Upper lobe of left lung (tissue), 6 donors: ENCODE data around the gene ABCC5. TPM values are rescaled to one million over a fixed set of nuclear protein-coding genes. Genes with fewer than 3 reads are reported as not detected.

Source experiments
- ATAC-seq, 2 donors: fragments of 200-7000 bp; cut with Tn5 transposase; one replicate each; pipeline ENCODE4 v1.9.1; 2022; ENCODE audit warnings: mild to moderate bottlenecking in 2 of 2, moderate library complexity in 2 of 2; ENCODE audit not compliant: low FRiP score in 2 of 2
- DNase-seq, 2 donors: peaks; one replicate each; pipeline ENCODE4 v3.0.0-alpha.2; 2019 to 2020
- H3K27ac ChIP-seq, 4 donors: fragments of 200-600 bp; sonication (generic); one replicate each; pipeline ENCODE4 v1.5.1; 2016 to 2019
- H3K27me3 ChIP-seq, 4 donors: fragments of 200-600 bp; sonication (generic); one replicate each; pipeline ENCODE4 v1.5.1; 2017 to 2019
- H3K36me3 ChIP-seq, 4 donors: fragments of 200-600 bp; sonication (generic); one replicate each; pipeline ENCODE4 v1.5.1; 2016 to 2019
- H3K4me1 ChIP-seq, 4 donors: fragments of 200-600 bp; sonication (generic); one replicate each; pipeline ENCODE4 v1.5.1; 2018 to 2019
- H3K4me3 ChIP-seq, 4 donors: fragments of 200-600 bp; sonication (generic); one replicate each; pipeline ENCODE4 v1.5.1; 2017 to 2019; ENCODE audit warnings: mild to moderate bottlenecking in 2 of 4, moderate library complexity in 1 of 4
- H3K9me3 ChIP-seq, 4 donors: fragments of 200-600 bp; sonication (generic); one replicate each; pipeline ENCODE4 v1.5.1; 2018 to 2019
- CTCF ChIP-seq, 6 experiments: fragments of 450-650 bp in 4 of 6; fragments of 200-600 bp in 2 of 6; sonication (generic) in 2 of 6; IDR thresholded peaks; one replicate each; pipeline ENCODE4 v1.5.1; 2016 to 2019; ENCODE audit warnings: antibody characterized with exemption in 6 of 6
- EP300 ChIP-seq, 4 donors: sonication (generic); formaldehyde crosslinking; IDR thresholded peaks; one replicate each; pipeline ENCODE4 v1.5.1; 2017; ENCODE audit warnings: antibody characterized with exemption in 4 of 4, control low read depth in 2 of 4
- POLR2A ChIP-seq, 4 donors: fragments of 450-650 bp; IDR thresholded peaks; one replicate each; pipeline ENCODE4 v1.5.1; 2016 to 2017; ENCODE audit warnings: antibody characterized with exemption in 4 of 4, mild to moderate bottlenecking in 2 of 4
- POLR2AphosphoS5 ChIP-seq, 2 donors: sonication (generic); formaldehyde crosslinking; IDR thresholded peaks; one replicate each; pipeline ENCODE4 v1.5.1; 2017; ENCODE audit warnings: antibody characterized with exemption in 2 of 2
- WGBS, 2 donors: methylation state at CpG; one replicate each; pipeline ENCODE4 v1.1.5; 2017 to 2018; 5-methylcytosine and 5-hydroxymethylcytosine counted together
- total RNA-seq, 6 donors: library from RNA; depleted of rRNA in 4 of 6; stranded (reverse); fragments of >200 nt in 4 of 6; gene quantifications; one replicate each; pipeline versions ENCODE4 v1.1.0 to v1.2.1, GENCODE V29; 2016 to 2021
- donor health status: DM: no; HTN: no; CAD: no; lungs with moderate emphysema.
- donor health status: DM: no; HTN: yes; CAD: no; lungs with severe emphysema.

Gene ABCC5
- total RNA-seq, 6 donors from 2014 or later, result 13.2 to 107 (median 27.1) TPM

- Histone ChIP-seq H3K36me3 (peaks cover 0 to 74% (median 43%) of the 10 kb centered on the region in 4 donors), H3K27ac (no peak overlapping the region), H3K9me3 (no peaks in the 10 kb centered on the region), H3K27me3 (no peaks in the 10 kb centered on the region), H3K4me3 (no peak overlapping the region), H3K4me1 (no peaks in the 10 kb centered on the region)
- 93 to 94% methylated on average over 3 of the region's 3 CpGs for WGBS, 2 donors
- no peak for DNase-seq
- no peak for ATAC-seq
- TF ChIP-seq EP300 (IDR thresholded peaks at IDR 0.05), result no peak
- no peak for TF ChIP-seq CTCF (IDR thresholded peaks at IDR 0.05)
- no peak for TF ChIP-seq POLR2A (IDR thresholded peaks at IDR 0.05)
- TF ChIP-seq POLR2AphosphoS5 (IDR thresholded peaks at IDR 0.05), result no peak
Measured at GRCh38 chr3:183924543-183924942, 93.1 kb downstream of the ABCC5 start.

GRCh38 chr3:183922421-183922820 is 95.3 kb downstream of the ABCC5 start:
- ATAC-seq (no peak), DNase-seq (no peak)
- Histone ChIP-seq H3K4me3 (no peak overlapping the region), H3K27me3 (no peaks in the 10 kb centered on the region), H3K36me3 (peaks cover 0 to 63% (median 35%) of the 10 kb centered on the region in 4 donors), H3K4me1 (no peaks in the 10 kb centered on the region), H3K27ac (no peak overlapping the region), H3K9me3 (no peaks in the 10 kb centered on the region)
- WGBS, 2 donors, result 88 to 91% methylated on average over 4 of the region's 4 CpGs
- TF ChIP-seq EP300 (IDR thresholded peaks at IDR 0.05) (no peak), CTCF (IDR thresholded peaks at IDR 0.05) (no peak), POLR2AphosphoS5 (IDR thresholded peaks at IDR 0.05) (no peak), POLR2A (IDR thresholded peaks at IDR 0.05) (no peak)

GRCh38 chr3:183921096-183921495 is 96.6 kb downstream of the ABCC5 start:
- ATAC-seq (no peak), DNase-seq (no peak)
- no peak for TF ChIP-seq POLR2A (IDR thresholded peaks at IDR 0.05)
- TF ChIP-seq POLR2AphosphoS5 (IDR thresholded peaks at IDR 0.05), result no peak
- TF ChIP-seq EP300 (IDR thresholded peaks at IDR 0.05), result no peak
- TF ChIP-seq CTCF (IDR thresholded peaks at IDR 0.05), result no peak
- no peaks in the 10 kb centered on the region for H3K9me3 ChIP-seq
- H3K4me3 ChIP-seq, result no peak overlapping the region
- H3K36me3 ChIP-seq, result peaks cover 0 to 55% (median 31%) of the 10 kb centered on the region in 4 donors
- H3K27ac ChIP-seq, result no peak overlapping the region
- 93 to 95% methylated on average over 15 of the region's 15 CpGs for WGBS, 2 donors
- peaks cover 0 to 6% (median 2%) of the 10 kb centered on the region in 4 donors for H3K4me1 ChIP-seq
- no peaks in the 10 kb centered on the region for H3K27me3 ChIP-seq

GRCh38 chr3:183920416-183920815 is 97.3 kb downstream of the ABCC5 start:
- 87 to 90% methylated on average over 14 of the region's 14 CpGs for WGBS, 2 donors
- Histone ChIP-seq H3K4me3 (no peak overlapping the region), H3K4me1 (peaks cover 0 to 6% (median 2%) of the 10 kb centered on the region in 4 donors), H3K27ac (no peak overlapping the region), H3K27me3 (no peaks in the 10 kb centered on the region), H3K9me3 (no peaks in the 10 kb centered on the region), H3K36me3 (peaks cover 0 to 53% (median 29%) of the 10 kb centered on the region in 4 donors)
- DNase-seq (no peak), ATAC-seq (no peak)
- TF ChIP-seq POLR2AphosphoS5 (IDR thresholded peaks at IDR 0.05) (no peak), POLR2A (IDR thresholded peaks at IDR 0.05) (no peak), CTCF (IDR thresholded peaks at IDR 0.05) (no peak), EP300 (IDR thresholded peaks at IDR 0.05) (no peak)

GRCh38 chr3:183918178-183918577 is 99.5 kb downstream of the ABCC5 start:
- Histone ChIP-seq H3K27ac (no peak overlapping the region), H3K36me3 (peaks cover 0 to 35% (median 12%) of the 10 kb centered on the region in 4 donors), H3K27me3 (no peaks in the 10 kb centered on the region), H3K9me3 (no peaks in the 10 kb centered on the region), H3K4me1 (peaks cover 0 to 6% (median 2%) of the 10 kb centered on the region in 4 donors), H3K4me3 (no peak overlapping the region)
- ATAC-seq (no peak), DNase-seq (no peak)
- WGBS, 2 donors, result 79 to 95% methylated on average over 2 of the region's 2 CpGs
- TF ChIP-seq POLR2A (IDR thresholded peaks at IDR 0.05), result no peak
- no peak for TF ChIP-seq CTCF (IDR thresholded peaks at IDR 0.05)
- no peak for TF ChIP-seq POLR2AphosphoS5 (IDR thresholded peaks at IDR 0.05)
- no peak for TF ChIP-seq EP300 (IDR thresholded peaks at IDR 0.05)
